A673 (cell line): ENCODE results near the gene TMEM232. TPM values are rescaled to one million over a fixed set of nuclear protein-coding genes. Genes with fewer than 3 reads are reported as not detected.

ENCODE experiments used
- BruUV-seq: library from RNA; stranded (reverse); fragments of 400-500 nt; replicated peaks from 2 replicates; lab custom pipeline; 2021; lab: Mats Ljungman, UMichigan
- CTCF ChIA-PET: fragments of 300-600 bp; sonication (Branson Sonifier 250); formaldehyde crosslinking; loops from one replicate; lab custom pipeline; 2022; ENCODE audit warnings: antibody characterized with exemption; lab: Charles Lee
- POLR2A ChIA-PET: fragments of 300-600 bp; sonication (Branson Sonifier 250); formaldehyde crosslinking; loops from one replicate; lab custom pipeline; 2022; ENCODE audit warnings: antibody characterized with exemption; ENCODE audit not compliant: low non-redundant PET; lab: Charles Lee
- DNase-seq: peaks from one replicate; pipeline ENCODE4 v3.0.0-alpha.2; 2015; ENCODE audit warnings: low spot score
- H3K27ac ChIP-seq: fragments of 200-600 bp; sonication (generic); 2 replicates; pipeline ENCODE4 v1.5.1; 2016; ENCODE audit warnings: mixed run types, low read depth, mild to moderate bottlenecking, mixed read lengths, antibody characterized with exemption, low read length; ENCODE audit not compliant: poor library complexity, severe bottlenecking
- H3K27me3 ChIP-seq: fragments of 200-600 bp; sonication (generic); replicated peaks from 2 replicates; pipeline ENCODE4 v1.6.1; 2017; ENCODE audit warnings: mixed run types, low read depth, mild to moderate bottlenecking, mixed read lengths, antibody characterized with exemption, low read length; ENCODE audit not compliant: insufficient read depth, poor library complexity
- H3K36me3 ChIP-seq: fragments of 200-600 bp; sonication (generic); 2 replicates; pipeline ENCODE4 v1.6.1; 2016; ENCODE audit warnings: mixed run types, mild to moderate bottlenecking, mixed read lengths, antibody characterized with exemption, low read length; ENCODE audit not compliant: insufficient read depth, poor library complexity, severe bottlenecking
- H3K4me1 ChIP-seq: fragments of 200-600 bp; sonication (generic); 2 replicates; pipeline ENCODE4 v1.6.1; 2017; ENCODE audit warnings: mixed run types, mild to moderate bottlenecking, mixed read lengths, antibody characterized with exemption, low read length; ENCODE audit not compliant: insufficient read depth, poor library complexity, severe bottlenecking
- H3K4me3 ChIP-seq: fragments of 200-600 bp; sonication (generic); 2 replicates; pipeline ENCODE4 v1.5.1; 2016; ENCODE audit warnings: low read depth, mixed run types, mild to moderate bottlenecking, mixed read lengths, low read length; ENCODE audit not compliant: poor library complexity, severe bottlenecking
- H3K9me3 ChIP-seq: fragments of 200-600 bp; sonication (generic); 2 replicates; pipeline ENCODE4 v1.6.1; 2016; ENCODE audit warnings: mixed run types, low read depth, mild to moderate bottlenecking, mixed read lengths, antibody characterized with exemption, low read length; ENCODE audit not compliant: poor library complexity, severe bottlenecking
- CTCF ChIP-seq: fragments of 300-800, 200-600 bp; sonication (generic); conservative IDR thresholded peaks from 2 replicates; pipeline ENCODE4 v1.5.1; 2017; ENCODE audit warnings: low read depth, mild to moderate bottlenecking, antibody characterized with exemption, low read length, moderate library complexity, mixed read lengths
- EZH2 ChIP-seq: fragments of 200-600 bp; sonication (generic); IDR thresholded peaks from 2 replicates; pipeline ENCODE4 v1.6.1; 2017; ENCODE audit warnings: borderline replicate concordance, low read depth, mild to moderate bottlenecking, mixed read lengths, antibody characterized with exemption, low read length; ENCODE audit not compliant: poor library complexity, severe bottlenecking
- intact Hi-C: fragments of 100-400 bp; cut with micrococcal nuclease; formaldehyde crosslinking; loops from one replicate; pipeline ENCODE4 v1.10.0; 2022; ENCODE audit not compliant: unreplicated experiment
- total RNA-seq: library from RNA; stranded (reverse); gene quantifications from 2 replicates; pipeline ENCODE4 v1.2.3, GENCODE V29; 2021

TMEM232 gene
- total RNA-seq, 1 experiment from 2014 or later, result 0.82 TPM

GRCh38 chr5:110638970-110639902, 87.2 kb downstream of the TMEM232 start:
- intact Hi-C loops, result no loop called here
- ChIA-PET POLR2A (no interaction called here), CTCF (no interaction called here)
- no TSS peak for BruUV-seq
- Histone ChIP-seq H3K27ac (no peak overlapping the region), H3K27me3 (no peaks in the 10 kb centered on the region), H3K4me1 (no peaks in the 10 kb centered on the region), H3K4me3 (no peak overlapping the region), H3K36me3 (no peaks in the 10 kb centered on the region), H3K9me3 (no peaks in the 10 kb centered on the region)
- TF ChIP-seq CTCF, result no peak
- TF ChIP-seq EZH2, result no peak
- DNase-seq, result no peak

- Histone ChIP-seq H3K27ac (no peak overlapping the region), H3K9me3 (no peaks in the 10 kb centered on the region), H3K36me3 (no peaks in the 10 kb centered on the region), H3K4me1 (no peaks in the 10 kb centered on the region), H3K4me3 (no peak overlapping the region), H3K27me3 (no peaks in the 10 kb centered on the region)
- ChIA-PET POLR2A (no interaction called here), CTCF (no interaction called here)
- BruUV-seq, result no TSS peak
- intact Hi-C loops, result no loop called here
- DNase-seq, result no peak
- no peak for TF ChIP-seq CTCF
- TF ChIP-seq EZH2, result no peak
Measured at GRCh38 chr5:110634475-110634874, 92.0 kb downstream of the TMEM232 start.

- H3K36me3 ChIP-seq, result no peaks in the 10 kb centered on the region
- intact Hi-C loops, result no loop called here
- H3K27me3 ChIP-seq, result no peaks in the 10 kb centered on the region
- ChIA-PET POLR2A (no interaction called here), CTCF (no interaction called here)
- DNase-seq, result no peak
- H3K27ac ChIP-seq, result no peak overlapping the region
- no peaks in the 10 kb centered on the region for H3K4me1 ChIP-seq
- no peaks in the 10 kb centered on the region for H3K9me3 ChIP-seq
- H3K4me3 ChIP-seq, result no peak overlapping the region
- no TSS peak for BruUV-seq
- TF ChIP-seq EZH2 (no peak), CTCF (no peak)
Measured at GRCh38 chr5:110631236-110631635, 95.2 kb downstream of the TMEM232 start.
